ENCODE data around the gene TMEM167A. TPM values are rescaled to one million over a fixed set of nuclear protein-coding genes. Genes with fewer than 3 reads are reported as not detected.

Gene TMEM167A
- total RNA-seq, 1 experiment from 2014 or later: 108 TPM

DNA sequence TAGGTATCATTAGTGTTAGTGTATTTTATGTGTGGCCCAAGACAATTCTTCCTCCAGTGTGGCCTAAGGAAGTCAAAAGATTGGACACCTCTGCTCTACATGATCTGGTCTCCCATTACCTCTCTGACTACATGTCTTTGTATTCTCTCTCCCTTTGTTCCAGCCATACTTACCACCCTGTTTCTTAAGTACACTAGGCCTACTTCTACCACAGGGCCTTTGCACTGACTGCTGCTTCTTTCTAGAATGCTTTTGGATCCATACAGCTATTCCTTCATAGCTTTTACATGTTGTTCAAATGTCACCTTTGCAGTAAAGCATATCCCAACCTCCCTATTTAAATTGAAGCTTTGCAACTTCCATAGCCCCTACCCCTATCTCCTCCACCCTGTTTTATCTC, 5.6 kb upstream of the TMEM167A start:
- Histone ChIP-seq H3K9ac (ENCODE audit: low read length) (no peak overlapping the region), H3K36me3 (ENCODE audit: control insufficient read depth in 1 of 2, insufficient read depth in 2 of 2, low read length in 2 of 2) (no peaks in the 10 kb centered on the region), H2AFZ (ENCODE audit: low read depth, low read length, poor library complexity, severe bottlenecking) (no peak overlapping the region), H3K9me3 (ENCODE audit: control insufficient read depth in 1 of 2, insufficient read depth in 1 of 2, low read depth in 1 of 2, low read length in 2 of 2) (no peaks in the 10 kb centered on the region), H3K79me2 (ENCODE audit: insufficient read depth, low read length) (peaks cover 69% of the 10 kb centered on the region), H3K9me2 (ENCODE audit: insufficient read depth) (no peaks in the 10 kb centered on the region), H3K27me3 (ENCODE audit: insufficient read depth, low read length) (no peaks in the 10 kb centered on the region), H3K4me1 (ENCODE audit: control insufficient read depth in 1 of 2, insufficient read depth in 2 of 2, low read length in 2 of 2) (peaks cover 5 to 9% of the 10 kb centered on the region in 2 experiments; a peak in 3 of 4 replicates), H3K4me3 (replicated peaks in 1 of 2; ENCODE audit: low read depth in 1 of 2, low read length in 2 of 2) (no peak overlapping the region), H4K20me1 (ENCODE audit: insufficient read depth) (no peaks in the 10 kb centered on the region), H3K27ac (ENCODE audit: low read depth, low read length) (no peak overlapping the region), H3K4me2 (ENCODE audit: low read length) (no peak overlapping the region)
- POLR2A ChIA-PET: no interaction called here
- CTCF ChIA-PET: no interaction called here
- BruUV-seq (replicated peaks): no TSS peak
- no peak for TF ChIP-seq FOSL1 (IDR thresholded peaks at IDR 0.05; ENCODE audit: low read depth)
- no peak for TF ChIP-seq YY1 (IDR thresholded peaks at IDR 0.05; ENCODE audit: extremely low read depth, insufficient replicate concordance, low read depth, low read length)
- no peak for TF ChIP-seq SRF (IDR thresholded peaks at IDR 0.05; ENCODE audit: low read depth)
- TF ChIP-seq POLR2A (IDR thresholded peaks at IDR 0.05; ENCODE audit: borderline replicate concordance, extremely low read depth, insufficient read depth, insufficient read length): no peak
- no peak for TF ChIP-seq CEBPB (IDR thresholded peaks at IDR 0.05; ENCODE audit: low read depth)
- TF ChIP-seq EZH2phosphoT487 (IDR thresholded peaks at IDR 0.05; ENCODE audit: borderline replicate concordance): no peak
- TF ChIP-seq ELF1 (IDR thresholded peaks at IDR 0.05; ENCODE audit: borderline replicate concordance, low read depth): no peak
- TF ChIP-seq TCF7L2 (IDR thresholded peaks at IDR 0.05; ENCODE audit: borderline replicate concordance, extremely low read depth, insufficient read depth, insufficient read length): no peak
- no peak for TF ChIP-seq REST (IDR thresholded peaks at IDR 0.05; ENCODE audit: low read depth)
- TF ChIP-seq EGR1 (IDR thresholded peaks at IDR 0.05; ENCODE audit: low read depth): no peak
- no peak for TF ChIP-seq POLR2AphosphoS5 (IDR thresholded peaks at IDR 0.05; ENCODE audit: low read depth, low read length)
- TF ChIP-seq ZFX (IDR thresholded peaks at IDR 0.05): no peak
- no peak for TF ChIP-seq ZBTB33 (IDR thresholded peaks at IDR 0.05; ENCODE audit: extremely low read depth, insufficient replicate concordance, low read length)
- TF ChIP-seq SIN3A (IDR thresholded peaks at IDR 0.05; ENCODE audit: low read depth): no peak
- TF ChIP-seq, protein P1, sequence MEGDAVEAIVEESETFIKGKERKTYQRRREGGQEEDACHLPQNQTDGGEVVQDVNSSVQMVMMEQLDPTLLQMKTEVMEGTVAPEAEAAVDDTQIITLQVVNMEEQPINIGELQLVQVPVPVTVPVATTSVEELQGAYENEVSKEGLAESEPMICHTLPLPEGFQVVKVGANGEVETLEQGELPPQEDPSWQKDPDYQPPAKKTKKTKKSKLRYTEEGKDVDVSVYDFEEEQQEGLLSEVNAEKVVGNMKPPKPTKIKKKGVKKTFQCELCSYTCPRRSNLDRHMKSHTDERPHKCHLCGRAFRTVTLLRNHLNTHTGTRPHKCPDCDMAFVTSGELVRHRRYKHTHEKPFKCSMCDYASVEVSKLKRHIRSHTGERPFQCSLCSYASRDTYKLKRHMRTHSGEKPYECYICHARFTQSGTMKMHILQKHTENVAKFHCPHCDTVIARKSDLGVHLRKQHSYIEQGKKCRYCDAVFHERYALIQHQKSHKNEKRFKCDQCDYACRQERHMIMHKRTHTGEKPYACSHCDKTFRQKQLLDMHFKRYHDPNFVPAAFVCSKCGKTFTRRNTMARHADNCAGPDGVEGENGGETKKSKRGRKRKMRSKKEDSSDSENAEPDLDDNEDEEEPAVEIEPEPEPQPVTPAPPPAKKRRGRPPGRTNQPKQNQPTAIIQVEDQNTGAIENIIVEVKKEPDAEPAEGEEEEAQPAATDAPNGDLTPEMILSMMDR (IDR thresholded peaks at IDR 0.05 in 2 of 3, conservative IDR thresholded peaks at IDR 0.05 in 1 of 3; ENCODE audit: borderline replicate concordance in 1 of 3, insufficient read depth in 1 of 3, low read depth in 2 of 3, low read length in 2 of 3): no peak
- no peak for TF ChIP-seq SP1 (IDR thresholded peaks at IDR 0.05; ENCODE audit: low read depth)
- ATAC-seq (no peak), DNase-seq (ENCODE audit: low read depth, low spot score) (no peak)
- intact Hi-C loops (cut with micrococcal nuclease): no loop called here
- RAD21 ChIA-PET (ENCODE audit: low non-redundant PET in 1 of 2, low total read pairs in 2 of 2, uncharacterized antibody in 2 of 2, unreplicated experiment in 2 of 2): no interaction called here
